Fibroblast of villous mesenchyme (primary cell): ENCODE measurements around the gene ACSL6. TPM values are rescaled to one million over a fixed set of nuclear protein-coding genes. Genes with fewer than 3 reads are reported as not detected.

ENCODE experiments used
- DNase-seq: peaks from one replicate; pipeline ENCODE4 v3.0.0-alpha.2; 2010; ENCODE audit warnings: low read depth
- H3K4me3 ChIP-seq: 2 replicates; pipeline ENCODE4 v1.5.1; 2011; ENCODE audit warnings: low read depth, mild to moderate bottlenecking, low read length
- total RNA-seq: library from RNA; depleted of rRNA; stranded (reverse); fragments of >200 nt; gene quantifications from 2 replicates; pipeline ENCODE4 v1.2.3, GENCODE V29; 2012
- TF ChIP-seq, protein P1 (sequence below): IDR thresholded peaks from 2 replicates; pipeline ENCODE4 v1.5.1; 2012; ENCODE audit warnings: low read depth, mild to moderate bottlenecking, low read length; ENCODE audit not compliant: insufficient read depth

Gene ACSL6
- total RNA-seq, 1 donor = 0.43 TPM

GRCh38 chr5:131996210-131997025, 15.0 kb downstream of the ACSL6 start:
- TF ChIP-seq, protein P1, sequence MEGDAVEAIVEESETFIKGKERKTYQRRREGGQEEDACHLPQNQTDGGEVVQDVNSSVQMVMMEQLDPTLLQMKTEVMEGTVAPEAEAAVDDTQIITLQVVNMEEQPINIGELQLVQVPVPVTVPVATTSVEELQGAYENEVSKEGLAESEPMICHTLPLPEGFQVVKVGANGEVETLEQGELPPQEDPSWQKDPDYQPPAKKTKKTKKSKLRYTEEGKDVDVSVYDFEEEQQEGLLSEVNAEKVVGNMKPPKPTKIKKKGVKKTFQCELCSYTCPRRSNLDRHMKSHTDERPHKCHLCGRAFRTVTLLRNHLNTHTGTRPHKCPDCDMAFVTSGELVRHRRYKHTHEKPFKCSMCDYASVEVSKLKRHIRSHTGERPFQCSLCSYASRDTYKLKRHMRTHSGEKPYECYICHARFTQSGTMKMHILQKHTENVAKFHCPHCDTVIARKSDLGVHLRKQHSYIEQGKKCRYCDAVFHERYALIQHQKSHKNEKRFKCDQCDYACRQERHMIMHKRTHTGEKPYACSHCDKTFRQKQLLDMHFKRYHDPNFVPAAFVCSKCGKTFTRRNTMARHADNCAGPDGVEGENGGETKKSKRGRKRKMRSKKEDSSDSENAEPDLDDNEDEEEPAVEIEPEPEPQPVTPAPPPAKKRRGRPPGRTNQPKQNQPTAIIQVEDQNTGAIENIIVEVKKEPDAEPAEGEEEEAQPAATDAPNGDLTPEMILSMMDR = no peak
- H3K4me3 ChIP-seq = no peak overlapping the region
- DNase-seq = no peak

DNA sequence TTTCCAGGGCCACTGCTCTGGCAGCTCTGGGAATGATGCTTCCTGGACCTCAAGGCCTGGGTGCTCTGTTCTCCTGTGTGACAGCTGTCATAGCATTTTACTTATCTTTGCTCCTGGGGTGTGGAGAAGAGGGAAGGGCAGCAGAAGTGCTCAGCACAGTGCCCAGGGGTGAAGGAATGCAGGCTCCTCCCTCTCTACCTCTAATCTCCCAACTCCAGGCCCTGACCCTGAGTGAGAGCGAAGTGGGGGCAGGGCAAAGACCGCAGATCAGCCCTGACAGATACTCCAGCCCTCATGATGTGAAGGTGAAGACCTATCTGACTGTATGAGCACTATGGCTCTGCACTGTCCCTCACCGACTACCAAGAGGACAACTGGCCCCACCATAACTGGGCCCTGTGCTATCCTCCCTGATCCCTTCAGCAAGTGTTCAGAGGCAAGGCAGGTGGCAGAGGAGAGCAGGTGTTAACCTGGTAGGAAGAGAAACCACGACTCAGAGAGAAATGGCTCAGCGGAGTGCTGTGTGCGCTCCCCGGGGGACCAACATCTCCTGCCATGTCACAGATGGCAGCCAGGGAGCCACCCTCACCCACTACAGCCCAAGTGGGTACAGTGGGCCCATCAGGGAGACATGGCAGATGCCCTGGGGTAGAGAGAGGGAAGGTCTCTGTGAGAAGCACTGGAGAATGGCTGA, 16.8 kb downstream of the ACSL6 start:
- DNase-seq = no peak
- H3K4me3 ChIP-seq = no peak overlapping the region
- TF ChIP-seq, protein P1 = no peak

- H3K4me3 ChIP-seq = no peak overlapping the region
- DNase-seq = no peak
- TF ChIP-seq, protein P1 = no peak
These were observed 17.4 kb downstream of the ACSL6 start for GRCh38 chr5:131994090-131994489.

DNA sequence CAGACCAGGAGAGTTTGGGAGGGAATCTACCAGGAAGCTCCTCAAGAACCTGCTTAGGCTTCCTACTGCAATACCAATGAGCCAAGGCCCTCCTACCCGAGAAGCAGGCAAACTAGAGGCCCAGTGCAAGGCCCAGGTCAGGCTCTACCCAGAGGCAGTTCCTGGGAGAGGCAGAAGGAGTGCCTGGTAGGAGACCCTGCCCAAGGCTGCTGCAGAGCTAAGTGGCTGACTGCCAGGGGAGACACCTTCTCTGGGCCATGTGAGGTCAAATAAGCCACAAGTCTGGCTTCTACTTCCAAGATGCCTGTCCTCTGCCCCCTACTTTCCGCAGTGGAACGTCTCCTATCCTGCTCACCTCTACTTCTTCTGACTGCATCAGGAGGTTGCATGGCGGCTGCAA, 17.8 kb downstream of the ACSL6 start:
- TF ChIP-seq, protein P1 = no peak
- H3K4me3 ChIP-seq = no peak overlapping the region
- DNase-seq = no peak

DNA sequence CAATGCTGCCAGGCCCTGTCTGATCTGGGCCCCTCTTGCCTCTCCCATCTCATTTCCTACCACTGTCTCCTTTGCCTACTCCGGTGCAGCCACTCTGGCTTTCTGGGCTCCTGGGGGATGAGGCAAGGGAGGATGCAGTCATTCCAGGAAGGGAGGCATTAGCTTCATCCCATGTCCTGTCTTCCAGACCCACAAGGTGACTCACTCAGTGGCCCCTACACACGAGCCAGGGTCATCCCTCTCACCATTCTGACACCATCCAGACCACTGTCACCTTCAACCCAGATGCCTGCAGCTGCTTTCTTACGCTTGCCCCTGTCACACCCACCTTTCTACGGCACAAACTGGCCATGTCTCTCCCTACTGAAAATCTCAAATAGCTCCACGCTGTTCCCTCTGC, 19.1 kb downstream of the ACSL6 start:
- TF ChIP-seq, protein P1 = no peak
- no peak for DNase-seq
- H3K4me3 ChIP-seq = no peak overlapping the region

GRCh38 chr5:131991593-131992324, 19.7 kb downstream of the ACSL6 start:
- DNase-seq = no peak
- TF ChIP-seq, protein P1 = no peak
- no peak overlapping the region for H3K4me3 ChIP-seq
